NCI-H510A (cell line): ENCODE measurements around the gene CDK18.

Experiments used
- DNase-seq: peaks from one replicate; lab custom pipeline; 2025; lab: John Stamatoyannopoulos, UW

CDK18 gene

DNA sequence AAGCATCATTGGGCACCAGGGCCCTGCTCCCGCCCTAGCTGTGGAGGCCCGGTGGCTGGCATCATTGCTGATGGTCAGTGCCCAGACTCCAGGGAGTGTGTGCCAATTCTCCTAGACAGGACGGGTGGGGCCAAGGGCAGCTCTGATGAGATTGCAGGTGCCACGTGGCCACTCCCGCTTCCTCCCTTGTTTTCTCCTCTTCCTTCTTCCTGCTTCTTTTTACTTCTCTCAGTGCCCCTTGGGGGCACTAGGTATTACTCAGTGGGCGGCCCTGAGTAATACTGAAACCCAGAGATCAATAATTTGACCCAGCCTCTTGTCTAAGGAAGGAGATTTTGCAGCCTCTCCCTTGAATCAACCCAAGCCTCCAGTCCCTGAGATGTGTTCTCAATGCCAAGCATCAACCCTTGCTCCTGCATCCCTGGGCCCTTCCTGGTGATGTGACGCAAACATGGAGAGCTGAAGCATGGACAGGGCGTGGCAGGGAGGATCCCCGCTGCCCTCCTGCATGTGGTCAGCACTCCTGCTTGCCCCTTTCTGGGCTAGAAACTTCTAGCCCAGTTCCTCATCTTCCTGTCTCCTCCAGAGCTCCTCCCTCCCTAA lies 32.4 kb downstream of the CDK18 start:
- no peak for DNase-seq

DNA sequence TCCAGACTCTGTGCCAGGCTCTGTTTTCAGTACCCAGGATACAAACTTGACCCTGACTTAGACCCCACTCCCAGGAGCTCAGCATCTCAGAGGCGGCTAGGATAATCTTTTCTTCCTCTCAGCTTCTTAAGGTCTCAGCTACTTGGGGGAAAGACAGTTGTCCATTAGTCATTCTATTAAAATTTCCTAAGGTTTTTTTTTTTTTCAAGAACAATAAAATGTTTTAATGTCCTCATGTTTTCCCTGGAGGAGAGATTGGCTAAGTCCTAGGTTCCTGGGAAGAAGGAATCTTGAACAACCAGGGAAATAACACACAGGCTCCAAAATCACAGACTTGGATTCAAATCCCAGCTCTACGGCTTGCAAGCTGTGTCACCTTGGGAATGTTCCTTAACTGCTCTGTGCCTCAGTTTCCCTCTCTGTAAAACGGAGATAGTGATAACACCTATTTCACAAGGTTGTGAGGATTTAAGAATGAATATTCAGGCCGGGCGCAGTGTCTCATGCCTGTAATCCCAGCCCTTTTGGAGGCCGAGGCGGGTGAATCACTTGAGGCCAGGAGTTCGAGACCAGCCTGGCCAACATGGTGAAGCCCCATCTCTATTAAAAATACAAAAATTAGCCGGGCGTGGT lies 33.0 kb downstream of the CDK18 start:
- no peak for DNase-seq

DNA sequence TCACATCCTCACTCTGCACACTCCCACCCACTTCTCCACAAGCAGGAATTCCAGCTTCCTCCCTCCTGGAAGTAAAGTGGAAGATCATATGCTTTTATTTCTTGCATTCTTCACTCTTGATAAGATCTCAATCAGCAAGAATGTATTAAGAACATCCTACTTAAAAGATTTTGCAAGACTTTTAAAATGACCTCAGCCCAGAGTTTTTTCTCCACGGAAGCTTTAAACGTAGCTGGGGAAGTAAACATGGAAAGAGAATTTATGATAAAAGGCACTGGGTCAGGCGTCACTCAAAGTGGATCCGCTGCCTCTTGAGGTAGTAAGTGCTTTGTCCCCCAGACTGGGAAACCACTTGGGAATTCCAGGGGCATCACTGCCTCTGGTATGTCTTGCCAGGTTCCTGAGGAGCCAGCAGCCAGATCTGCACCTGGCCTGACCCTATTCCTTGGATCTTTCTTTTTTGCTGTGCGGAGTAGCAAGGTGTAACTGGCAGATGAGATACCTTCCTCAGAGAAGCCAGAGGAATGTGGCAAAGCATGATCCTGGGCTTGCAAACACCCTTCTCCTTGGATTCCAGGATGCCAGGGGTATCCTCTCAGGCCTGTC lies 33.9 kb downstream of the CDK18 start:
- DNase-seq = no peak

DNA sequence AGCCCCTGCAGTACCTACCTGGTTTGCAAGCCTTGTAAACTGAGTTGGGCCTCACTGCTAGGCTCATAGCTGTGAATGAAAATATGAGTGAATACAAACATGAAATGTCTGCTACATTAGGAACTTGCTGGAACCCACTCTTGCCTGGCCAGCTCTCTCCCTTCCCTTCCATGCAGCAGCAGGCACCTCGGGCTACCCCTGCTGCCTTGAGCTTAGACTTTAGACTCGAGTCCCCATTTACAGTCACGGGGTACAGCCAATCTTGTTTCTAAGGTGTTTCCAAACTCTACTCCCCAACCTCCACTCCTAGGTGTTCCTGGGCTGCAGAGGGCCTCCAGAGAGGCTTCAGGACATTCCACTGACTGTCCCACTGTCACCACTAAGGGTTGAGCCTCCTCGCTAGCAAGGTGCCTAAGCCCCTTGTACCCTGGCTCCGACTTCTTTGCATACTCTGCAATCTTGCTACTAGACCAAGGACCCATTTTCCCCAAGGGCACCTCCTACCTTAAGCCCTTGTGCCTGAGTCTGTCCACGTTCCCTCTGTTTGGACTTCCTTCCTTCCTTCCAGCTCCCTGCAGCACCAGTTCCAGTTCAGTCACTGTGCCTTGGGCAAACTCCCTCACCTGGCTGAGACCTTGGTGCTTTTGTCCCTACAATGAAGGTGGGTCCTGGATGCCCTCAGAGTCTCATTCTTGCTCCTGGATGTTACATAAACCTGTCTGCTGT lies 36.9 kb downstream of the CDK18 start:
- no peak for DNase-seq

DNA sequence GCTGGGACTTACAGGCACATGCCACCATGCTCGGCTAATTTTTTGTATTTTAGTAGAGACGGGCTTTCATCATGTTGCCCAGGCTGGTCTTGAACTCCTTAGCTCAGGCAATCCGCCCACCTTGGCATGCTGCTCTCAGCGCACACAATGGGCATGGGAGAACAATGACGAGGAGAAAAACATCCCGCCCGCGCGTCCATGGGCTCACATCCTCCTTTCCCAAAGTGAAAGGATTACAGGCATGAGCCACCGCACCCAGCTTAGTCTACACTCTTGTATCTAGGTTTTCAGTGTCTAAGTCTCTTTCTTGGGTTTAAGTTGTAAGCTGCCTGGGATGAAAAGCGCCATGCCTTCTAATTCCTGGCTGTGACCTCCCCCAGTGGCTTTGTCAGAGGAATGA lies 37.9 kb downstream of the CDK18 start:
- DNase-seq = no peak

DNA sequence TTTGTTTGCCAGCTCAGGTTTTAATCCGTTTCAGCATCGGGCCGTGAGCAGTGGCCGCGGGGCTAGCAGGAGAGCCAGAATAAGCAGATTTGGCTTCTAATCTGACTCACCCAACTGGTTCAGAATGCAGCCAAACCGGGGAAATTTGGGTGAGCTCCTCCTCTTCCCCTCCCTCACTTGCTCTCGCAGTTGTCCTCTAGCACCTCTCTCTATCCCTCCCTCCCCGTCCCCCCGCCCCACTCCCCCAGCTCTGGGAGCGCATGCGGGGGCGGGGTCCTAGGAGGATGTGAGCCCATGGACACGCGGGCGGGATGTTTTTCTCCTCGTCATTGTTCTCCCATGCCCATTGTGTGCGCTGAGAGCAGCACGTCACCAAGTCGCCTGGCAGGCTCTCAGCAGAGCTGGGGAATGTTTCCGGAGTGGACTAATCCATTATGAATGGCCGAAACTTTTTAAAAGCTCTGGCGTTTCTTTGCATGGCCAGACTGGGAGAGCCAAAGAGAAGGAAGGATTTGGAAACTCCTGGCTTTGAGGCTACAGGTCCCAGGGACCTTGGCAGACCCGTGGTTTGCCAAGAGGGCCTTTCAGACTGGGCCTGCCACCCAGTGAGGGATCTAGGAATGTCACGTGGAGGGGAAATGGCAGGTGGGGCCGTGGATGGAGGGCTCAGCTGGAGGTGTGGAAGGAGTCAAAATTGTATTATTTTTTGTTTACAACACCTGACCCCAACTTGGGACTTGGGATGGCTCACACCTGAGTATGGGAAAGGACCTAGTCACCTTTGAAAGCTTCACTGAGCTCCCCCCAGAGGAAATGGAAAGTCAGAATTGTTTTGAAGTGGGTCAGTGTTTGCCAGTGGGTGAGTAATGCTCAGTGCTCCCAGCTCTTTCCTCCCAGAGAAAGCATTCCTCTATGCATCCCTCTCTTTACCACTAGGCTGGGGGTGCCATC lies 39.2 kb downstream of the CDK18 start:
- peak; percentile 92 for DNase-seq

DNA sequence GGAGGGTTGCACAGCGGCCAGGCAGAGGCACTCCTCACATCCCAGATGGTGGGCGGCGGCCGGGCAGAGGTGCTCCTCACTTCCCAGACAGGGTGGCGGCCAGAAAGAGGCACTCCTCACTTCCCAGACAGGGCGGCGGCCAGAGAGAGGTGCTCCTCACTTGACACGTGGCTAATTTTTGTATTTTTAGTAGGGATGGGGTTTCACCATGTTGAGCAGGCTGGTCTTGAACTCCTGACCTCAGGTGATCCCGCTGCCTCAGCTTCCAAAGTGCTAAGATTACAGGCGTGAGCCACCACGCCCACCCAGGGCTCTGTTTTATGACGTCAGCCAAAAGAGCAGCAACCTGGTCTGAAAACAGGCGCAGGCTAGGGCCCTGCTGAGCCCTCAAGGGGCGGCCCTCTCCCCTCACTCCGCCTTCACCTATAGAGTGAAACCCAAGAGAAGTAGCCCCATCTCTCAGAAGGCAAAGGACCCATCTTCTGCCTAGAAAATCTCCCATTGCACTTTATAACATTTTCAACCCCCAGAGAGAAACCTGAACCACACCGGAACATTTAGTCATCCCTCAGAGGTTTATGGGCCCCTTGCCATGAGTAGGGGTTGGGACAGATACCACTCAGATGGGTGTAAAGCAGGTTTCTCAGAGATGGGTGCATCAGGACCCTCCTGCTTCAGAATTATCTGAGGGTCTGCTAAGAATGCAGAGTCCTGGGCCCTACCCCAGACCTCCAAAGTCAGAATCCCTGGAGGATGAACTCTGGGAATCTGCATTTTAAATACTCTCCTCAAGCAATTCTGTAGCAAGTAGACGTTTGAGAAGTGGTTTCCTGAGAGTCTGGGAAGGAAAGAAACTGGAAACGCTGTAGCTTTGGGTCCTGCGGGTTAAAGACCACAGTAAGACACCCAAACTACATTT lies 40.8 kb downstream of the CDK18 start:
- no peak for DNase-seq

DNA sequence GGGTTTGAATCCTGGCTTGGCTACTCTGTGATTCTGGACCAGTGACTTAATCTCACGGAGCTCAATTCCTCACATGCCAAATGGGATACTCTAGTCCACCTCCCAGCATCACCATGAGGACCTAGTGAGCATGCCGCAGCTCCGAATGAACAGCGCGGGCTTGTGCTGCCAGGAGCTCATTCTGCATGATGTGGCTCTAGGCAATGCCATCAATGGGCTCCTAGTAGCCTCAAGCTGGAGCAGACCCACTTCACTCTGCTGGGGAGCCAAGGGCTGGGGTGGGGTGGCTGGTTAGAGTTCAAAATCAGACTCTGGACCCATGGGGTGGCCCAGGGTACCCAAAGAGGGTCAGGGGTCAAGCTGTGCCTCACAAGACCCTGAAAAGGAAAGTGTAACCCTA lies 41.5 kb downstream of the CDK18 start:
- no peak for DNase-seq

DNA sequence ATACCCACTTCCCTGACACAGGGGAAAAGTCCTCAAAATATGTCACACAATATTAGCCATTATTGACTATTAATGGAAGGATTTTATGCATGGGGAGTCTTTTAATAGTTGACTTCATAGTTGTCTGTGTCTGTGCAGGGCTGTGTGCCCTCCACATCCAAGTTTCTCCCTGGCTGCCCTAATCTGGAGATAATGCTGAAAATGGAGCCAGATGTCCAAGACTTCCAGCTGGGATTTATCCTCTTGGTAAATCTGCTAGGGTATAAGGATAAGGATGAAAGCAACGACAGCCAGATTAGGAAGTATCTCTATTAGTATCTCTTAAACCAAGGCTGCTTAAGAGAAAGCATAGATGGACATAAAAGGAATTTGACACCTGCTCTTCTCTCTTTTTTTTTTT lies 42.1 kb downstream of the CDK18 start:
- DNase-seq = no peak

DNA sequence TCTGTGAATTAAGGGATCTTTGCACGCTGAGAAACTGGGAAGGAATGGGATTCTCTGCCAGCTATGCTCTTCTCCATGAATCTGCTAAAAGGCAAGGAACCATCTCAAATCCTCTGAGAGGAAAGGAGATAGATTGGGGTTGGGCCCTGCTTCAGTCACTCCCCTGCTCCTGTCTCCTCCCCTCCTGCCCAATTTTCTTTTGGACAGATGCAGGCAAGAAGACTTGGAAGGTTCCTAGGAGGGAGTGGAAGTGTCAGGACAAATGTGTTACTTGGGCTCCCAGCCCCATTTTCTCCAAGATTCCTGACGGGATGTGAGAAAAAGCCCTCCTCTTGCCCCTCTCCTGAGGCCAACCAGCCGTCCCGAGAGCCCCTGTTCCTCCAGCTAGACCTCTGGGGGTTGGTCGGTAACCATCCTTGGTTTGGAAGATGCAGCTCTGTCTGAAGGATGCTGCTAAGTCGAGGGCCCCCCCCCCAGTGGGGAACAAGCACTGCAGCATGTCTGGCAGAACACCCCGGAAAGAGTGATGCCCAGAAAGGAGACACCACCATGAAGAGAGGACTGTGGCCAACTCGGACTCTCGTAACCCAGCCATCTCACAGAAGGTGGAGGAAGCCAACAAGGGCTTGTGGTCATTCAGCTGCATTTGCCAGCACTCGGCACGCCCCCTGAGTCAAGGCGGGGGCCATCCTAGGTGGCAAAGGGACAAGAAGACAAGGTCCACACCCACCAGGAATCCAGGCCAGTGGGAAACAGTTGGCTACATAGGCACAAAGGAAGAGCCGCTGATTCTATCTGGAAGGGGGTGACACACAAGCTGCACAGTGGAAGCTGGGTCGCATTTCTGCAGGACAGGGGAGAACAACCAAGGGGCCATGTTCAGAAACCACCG lies 43.7 kb downstream of the CDK18 start:
- no peak for DNase-seq

DNA sequence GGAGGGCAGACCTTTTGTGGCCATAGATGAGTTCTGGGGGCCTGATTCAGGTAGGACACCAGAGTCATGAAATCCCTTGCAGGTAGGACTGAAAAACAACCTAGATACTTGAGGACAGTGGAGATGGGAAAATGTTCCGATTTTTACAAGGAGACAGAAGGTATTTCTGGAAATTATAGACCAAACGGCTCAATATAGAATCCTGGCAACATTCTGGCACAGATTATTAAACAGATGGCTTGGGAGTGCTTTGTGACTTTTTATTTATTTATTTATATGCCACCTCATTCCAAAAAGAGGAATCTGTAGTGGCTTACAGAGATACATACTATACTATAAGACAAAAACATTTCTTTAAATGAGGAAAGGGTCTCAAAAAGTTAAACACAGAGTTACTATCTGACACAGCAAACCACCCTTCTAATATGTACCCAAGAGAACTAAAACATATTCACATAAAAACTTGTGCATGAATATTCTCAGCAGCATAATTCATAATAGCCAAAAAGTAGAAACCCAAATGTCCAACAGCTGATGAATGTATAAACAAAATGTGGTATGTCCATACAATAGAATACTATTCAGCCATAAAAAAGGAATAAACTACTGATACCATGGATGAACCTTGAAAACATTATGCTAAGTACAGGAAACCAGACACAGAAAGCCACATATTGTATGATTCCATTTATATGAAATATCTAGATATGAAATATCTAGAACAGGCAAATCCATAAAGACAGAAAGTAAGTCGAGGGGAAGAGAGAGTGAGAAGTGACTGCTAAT lies 49.8 kb downstream of the CDK18 start:
- no peak for DNase-seq

DNA sequence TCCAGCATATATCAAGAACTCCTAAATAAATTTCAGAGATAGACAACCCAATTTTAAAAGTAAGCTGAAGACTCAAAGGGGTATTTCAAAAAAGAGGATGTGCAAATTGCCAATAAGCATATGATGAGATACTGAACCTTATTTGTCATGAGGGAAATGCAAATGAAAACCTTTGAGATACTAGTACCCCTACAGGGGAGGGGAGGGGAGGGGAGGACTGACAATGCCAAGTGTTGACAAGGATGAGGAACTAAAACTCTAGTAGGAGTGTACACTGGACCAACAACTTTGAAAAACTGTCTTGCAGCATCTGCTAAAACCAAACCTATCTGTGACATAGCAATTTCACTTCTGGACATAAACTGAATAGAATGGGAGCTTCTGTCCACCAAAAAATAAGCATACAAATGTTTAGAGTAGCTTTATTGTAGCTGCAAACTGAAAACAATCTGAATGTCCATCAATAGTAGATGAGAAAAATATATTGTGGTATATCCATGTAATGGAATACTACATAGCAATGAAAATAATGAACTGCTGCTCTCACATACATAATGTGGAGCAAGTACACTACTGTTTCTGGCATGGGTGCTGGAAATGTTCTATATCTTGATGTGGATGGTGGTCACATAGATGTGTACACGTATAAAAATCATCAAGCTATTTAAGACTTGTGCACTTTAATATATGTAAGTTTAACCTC lies 57.2 kb downstream of the CDK18 start:
- no peak for DNase-seq

DNA sequence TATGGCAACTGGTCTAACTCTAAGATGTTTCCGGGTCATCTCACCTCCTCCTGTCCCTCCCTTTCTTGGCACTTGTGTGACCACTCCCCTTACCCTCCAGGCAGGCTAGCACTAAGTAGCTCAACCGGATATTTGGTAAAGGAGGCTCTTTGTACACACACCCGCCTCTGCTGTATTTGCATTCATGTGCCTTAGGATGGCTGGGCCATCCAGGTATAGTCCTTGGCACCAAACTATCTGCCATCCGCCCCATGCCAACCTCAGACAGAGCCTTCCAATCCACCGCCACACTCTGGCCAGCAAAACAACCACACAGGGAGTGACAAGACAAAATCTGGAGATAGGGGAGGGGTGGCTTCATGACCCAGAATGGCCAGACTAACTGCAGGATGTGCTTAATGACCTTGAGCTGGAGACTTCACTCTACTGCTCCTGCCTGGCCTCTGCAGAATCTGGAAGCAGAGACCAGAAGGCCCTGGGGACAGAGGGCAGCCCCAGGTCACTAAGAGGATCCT lies 59.5 kb downstream of the CDK18 start:
- peak; percentile 32 for DNase-seq

DNA sequence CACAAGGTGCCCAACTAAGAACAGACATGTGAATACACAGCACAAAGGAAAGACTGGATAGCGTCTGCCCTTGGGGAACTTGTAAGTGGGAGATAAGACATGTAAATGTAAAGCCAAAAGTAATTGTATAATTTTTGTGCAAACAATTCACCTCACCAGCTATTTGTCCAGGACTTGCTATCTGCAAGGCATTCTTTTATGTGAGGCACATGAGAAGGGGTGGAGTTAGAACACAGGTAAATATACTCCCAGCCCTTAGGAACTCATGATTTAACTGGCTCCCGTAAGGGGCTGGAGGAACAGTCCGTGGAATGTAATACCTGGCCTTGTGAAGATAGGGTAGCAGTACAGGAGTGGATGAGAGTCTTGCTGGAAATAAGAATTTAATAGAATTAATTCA lies 61.3 kb downstream of the CDK18 start:
- peak; percentile 44 for DNase-seq

DNA sequence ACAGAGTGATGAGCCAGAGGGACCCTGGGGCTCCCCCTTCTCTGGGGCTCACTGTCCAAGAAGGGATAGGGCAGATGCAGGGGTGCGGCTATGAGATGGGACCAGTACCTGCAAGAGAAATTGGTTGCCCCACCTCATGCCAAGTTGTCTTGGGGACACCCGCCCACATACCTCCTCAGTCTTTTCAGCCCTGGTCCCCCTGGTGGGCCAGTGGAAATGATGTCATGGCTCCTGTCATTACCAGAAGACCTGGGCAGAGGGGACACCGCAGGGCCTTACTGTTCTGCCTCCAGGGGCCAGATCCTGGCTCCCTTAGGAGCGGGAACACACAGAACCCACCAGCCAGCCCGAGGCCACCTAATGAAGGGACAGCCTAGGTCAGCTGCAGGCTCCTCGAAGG lies 63.2 kb downstream of the CDK18 start:
- no peak for DNase-seq

DNA sequence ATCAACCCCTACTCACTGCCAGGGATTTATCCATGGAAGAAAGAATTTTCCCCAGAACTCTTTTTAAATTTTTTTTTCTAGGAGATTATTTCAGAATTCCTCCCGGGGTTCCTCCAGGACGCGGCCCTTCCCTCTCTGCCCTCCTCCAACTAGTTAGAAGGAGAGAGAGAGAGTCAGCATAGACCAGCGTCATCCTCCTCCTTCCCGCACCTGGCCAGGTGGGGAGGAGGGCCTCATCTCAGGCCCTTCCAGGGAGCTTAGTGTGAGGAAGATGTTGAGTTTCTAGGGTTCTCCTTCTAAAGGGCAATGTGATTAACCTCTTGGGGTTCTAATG lies 63.6 kb downstream of the CDK18 start:
- no peak for DNase-seq

DNA sequence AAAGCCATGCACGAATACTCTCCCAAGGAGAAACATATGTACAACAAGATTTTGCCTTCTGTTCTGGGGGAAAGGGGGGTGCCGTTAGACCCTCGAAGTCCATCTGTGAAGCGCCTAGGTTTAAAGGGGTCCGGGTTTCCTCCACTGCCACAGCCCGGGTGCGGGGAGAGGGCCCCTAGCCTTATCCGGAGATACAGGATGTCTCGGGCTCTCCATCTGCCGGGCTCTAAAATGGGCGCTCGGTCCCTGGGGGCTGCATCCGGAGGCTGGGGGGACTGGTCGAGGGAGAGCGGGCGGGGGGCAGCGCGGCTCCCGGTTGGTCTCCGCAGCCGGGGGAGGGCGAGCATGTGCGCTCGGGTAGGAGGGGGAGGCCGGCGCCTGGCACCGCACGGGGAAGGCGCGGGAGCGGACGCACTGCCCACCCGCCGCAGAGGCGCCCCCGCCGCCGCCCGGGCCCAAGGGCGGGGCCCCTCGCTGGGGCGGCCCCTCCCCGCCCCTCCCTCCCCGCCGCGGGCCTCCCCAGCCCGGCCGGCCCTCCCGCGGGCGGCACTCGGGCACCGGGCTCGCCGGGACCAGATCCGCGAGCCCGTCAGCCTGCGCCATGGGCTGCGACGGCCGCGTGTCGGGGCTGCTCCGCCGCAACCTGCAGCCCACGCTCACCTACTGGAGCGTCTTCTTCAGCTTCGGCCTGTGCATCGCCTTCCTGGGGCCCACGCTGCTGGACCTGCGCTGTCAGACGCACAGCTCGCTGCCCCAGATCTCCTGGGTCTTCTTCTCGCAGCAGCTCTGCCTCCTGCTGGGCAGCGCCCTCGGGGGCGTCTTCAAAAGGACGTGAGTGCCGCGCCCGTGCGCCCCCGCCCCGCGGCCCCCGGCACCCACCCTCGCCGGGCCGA lies 64.2 kb downstream of the CDK18 start:
- DNase-seq = no peak
